Breast epithelium (tissue), 3 donors: ENCODE results near the gene DNAI7.

ENCODE experiments used
- POLR2AphosphoS5 ChIP-seq, 3 donors: sonication (generic); formaldehyde crosslinking; IDR thresholded peaks; one replicate each; pipeline ENCODE4 v1.6.1; 2017; ENCODE audit warnings: antibody characterized with exemption in 3 of 3
- TF ChIP-seq, protein P1 (sequence below), 3 donors: fragments of 450-650 bp; IDR thresholded peaks; one replicate each; pipeline ENCODE4 v1.5.1; 2016 to 2017; ENCODE audit warnings: antibody characterized with exemption in 3 of 3, mild to moderate bottlenecking in 3 of 3, moderate library complexity in 3 of 3

DNA sequence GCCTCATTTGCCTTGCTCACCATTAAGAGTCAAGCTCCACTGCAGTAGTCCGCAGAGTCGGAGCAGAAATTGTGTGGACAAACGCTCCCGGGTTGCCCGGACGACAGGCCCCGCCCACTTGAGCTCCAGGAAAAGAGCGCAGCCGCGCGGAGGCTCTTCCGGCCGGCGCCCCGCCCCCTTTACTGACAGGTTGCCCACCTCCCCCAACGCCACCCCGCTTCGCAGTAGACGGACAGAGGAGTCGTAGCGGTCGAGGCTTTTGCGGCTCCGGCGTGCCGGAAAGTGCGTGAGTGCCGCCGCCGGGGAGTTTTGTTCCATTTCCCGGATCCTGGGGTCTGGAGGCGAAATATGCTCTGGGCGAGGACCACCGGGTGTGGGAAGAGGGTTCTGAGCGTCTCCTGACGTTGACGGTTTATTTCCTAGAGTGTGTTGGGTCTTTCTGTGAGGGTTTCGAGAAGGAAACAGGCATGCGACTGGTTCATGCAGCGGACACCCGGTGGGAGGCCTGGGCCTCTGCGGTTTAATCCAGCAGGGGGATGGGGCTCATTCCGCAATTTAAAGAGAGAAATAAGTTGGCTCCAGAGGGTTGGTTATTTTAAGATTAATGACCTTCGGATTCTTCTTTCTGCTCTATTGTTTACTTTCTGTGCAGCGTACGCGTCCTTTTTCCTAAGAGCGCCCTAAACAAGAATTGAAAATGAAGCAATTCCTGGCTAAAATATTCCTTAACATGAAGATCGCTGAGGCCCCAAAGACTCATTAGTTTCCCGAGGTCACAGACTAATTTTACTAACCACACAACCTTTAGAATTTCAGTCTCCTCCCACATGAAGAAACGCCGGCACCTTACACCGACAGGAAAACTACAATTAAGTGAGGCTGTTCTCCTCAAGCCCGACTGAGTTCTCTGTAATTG is at the start of gene DNAI7, which contains the start of gene ETFRF1:
- TF ChIP-seq POLR2AphosphoS5 (IDR thresholded peaks at IDR 0.05): peak; percentile 78 to 87 (median 81)
- TF ChIP-seq, protein P1, sequence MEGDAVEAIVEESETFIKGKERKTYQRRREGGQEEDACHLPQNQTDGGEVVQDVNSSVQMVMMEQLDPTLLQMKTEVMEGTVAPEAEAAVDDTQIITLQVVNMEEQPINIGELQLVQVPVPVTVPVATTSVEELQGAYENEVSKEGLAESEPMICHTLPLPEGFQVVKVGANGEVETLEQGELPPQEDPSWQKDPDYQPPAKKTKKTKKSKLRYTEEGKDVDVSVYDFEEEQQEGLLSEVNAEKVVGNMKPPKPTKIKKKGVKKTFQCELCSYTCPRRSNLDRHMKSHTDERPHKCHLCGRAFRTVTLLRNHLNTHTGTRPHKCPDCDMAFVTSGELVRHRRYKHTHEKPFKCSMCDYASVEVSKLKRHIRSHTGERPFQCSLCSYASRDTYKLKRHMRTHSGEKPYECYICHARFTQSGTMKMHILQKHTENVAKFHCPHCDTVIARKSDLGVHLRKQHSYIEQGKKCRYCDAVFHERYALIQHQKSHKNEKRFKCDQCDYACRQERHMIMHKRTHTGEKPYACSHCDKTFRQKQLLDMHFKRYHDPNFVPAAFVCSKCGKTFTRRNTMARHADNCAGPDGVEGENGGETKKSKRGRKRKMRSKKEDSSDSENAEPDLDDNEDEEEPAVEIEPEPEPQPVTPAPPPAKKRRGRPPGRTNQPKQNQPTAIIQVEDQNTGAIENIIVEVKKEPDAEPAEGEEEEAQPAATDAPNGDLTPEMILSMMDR (IDR thresholded peaks at IDR 0.05): peak in 1 of 3 donors; percentile 29
